Measurements from ENCODE around the gene PLEKHA7.
"Not testable (repeated sequence)": the region's sequence is repeated elsewhere in the genome, so short reads cannot be mapped to it uniquely, and the experiment has no call there.

PLEKHA7 gene

DNA sequence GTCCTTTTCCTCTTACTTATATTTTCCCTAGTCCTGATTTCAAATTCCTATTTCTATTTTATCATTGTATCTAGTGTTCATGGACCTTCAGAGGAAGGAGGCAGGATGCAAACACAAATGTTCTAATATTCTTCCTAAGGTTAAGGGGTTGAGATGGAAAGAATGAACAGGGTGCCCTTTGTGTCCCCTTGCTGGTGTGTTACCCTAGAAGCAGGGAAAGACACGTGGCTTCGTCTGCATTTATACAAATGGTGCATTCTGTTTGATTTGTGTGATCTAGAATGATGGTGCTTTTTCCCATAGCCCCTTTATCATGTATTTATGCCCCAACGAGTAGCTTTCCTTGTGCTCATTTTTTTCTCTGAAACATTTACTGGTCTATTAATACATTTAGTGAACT lies 76.2 kb downstream of the PLEKHA7 start:
- DNase-seq (ENCODE audit: low spot score) = no peak

DNA sequence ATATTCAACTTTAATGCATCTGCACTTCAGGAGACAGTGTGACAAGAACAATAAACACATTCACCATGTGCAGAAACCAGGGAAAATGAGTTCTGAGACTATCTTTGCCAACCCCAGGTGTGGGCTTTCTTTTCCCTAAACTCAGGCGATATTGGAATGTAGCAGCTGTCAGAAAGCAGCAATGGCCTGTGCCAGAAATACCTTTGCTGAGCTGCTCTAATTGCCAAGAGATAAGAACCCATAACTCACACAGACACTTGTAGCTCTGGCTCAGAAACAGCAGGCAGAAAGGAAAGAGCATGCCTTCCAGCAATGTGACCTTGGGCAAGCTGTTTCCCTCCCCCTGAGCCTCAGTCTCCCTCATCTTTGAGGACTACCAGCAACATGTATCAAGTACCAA lies 77.6 kb downstream of the PLEKHA7 start:
- DNase-seq (ENCODE audit: low spot score) = no peak

DNA sequence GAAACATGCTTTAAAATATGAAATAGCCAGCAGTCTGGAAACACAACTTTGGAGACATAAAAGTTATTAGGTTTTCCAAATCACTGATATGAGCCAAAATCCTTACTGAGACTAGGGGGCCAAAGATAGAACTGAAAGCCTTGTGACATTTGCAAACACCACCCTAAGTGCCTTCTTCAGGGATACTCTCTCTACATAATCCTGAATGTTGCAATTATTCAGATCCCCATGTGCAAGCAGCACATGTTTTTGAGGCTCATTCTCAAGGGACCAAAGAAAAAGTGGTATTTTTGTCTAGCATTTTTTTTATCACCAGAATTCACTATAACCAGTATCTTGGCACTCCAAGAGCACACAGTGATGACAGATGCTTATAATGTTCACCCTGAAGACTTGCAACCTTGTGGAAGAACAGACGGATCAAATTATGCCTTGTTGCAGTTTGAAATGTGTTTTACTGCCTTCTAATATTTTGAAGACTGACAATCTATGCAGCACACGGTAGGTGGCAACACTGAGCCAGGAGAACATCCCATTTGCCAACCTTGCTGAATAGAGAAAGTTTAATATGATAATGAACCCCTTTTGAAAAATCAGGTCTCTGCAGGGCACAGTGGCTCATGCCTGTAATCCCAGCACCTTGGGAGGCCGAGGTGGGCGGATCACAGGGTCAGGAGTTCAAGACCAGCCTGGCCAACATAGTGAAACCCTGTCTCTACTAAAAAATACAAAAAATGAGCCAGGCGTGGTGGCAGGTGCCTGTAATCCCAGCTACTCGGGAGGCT lies 78.5 kb downstream of the PLEKHA7 start:
- DNase-seq (ENCODE audit: low spot score) = peak; percentile 37

DNA sequence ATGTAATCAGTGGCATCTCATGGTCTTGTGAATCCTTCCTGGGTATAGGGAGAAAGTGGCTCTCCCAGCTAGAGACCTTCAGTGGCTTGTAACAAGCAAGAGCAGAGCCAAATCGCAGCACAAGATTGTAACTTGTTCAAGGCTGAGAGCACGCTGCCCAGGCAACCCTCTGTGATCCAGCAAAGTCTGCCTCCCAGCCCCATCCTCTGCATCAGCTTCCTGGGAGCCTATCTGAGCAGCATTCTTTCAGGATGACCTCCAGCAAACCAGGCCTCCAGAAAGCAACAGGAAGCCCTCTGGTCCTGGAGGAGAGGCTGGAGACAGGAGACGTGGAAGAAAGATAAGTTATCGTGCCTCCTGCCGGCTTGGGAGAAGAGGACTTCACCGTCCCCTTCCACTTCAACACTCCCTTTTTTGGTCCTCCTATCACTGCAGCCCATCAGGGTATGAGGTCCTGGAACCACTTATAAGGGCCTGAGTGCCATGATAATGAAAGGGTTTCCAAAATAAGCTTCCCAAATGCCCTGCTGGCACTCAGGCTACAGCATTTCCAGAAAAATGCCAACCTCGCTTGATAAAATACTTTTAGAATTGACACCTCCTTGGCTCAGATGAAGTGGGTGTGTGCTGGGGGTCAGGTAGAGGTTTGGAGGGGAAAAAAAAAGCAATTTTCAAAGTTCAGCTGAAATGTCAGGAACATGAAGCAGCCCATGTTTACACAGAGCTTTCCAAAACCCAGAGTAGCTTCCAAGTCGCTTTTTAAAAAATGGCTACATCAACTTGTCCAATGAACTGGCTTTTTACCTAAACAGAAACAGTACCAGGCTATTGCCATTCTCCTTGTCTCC lies 80.2 kb downstream of the PLEKHA7 start:
- DNase-seq (ENCODE audit: low spot score) = no peak

DNA sequence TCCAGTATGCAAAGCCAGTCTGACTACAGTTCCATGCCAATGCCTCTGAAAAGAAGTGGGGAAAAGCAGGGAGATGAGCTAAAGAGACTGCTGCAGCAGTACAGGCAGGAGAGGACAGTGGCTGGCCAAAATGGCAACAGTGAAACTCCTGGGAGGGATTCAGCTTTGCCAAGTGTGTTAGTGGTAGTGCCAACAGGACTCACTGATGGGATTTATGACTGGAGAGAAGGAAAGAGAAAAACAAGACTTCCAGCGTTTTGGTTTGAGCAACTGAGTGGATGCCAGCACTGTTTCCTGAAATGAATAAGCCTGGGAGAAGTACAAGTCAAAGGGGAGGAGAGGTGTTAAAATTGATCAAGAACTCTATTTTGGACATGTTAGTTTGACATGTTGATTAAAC lies 80.9 kb downstream of the PLEKHA7 start:
- DNase-seq (ENCODE audit: low spot score) = no peak

DNA sequence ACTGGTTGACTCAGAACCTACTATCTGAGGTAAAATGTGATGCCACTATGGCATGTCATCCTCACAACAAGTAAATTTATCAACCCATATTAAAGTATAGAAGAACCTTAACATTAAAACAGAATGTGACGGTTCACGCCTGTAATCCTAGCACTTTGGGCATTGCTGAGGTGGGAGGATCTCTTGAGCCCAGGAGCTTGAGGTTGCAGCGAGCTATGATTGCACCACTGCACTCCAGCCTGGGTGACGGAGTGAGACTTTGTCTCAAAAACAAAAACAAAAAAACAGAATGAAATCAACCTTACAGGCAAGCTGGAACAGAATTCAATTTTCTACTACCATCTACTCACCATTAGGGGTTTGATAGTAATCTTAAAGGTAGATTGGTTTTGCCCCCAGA lies 86.2 kb downstream of the PLEKHA7 start:
- no peak for DNase-seq (ENCODE audit: low spot score)

DNA sequence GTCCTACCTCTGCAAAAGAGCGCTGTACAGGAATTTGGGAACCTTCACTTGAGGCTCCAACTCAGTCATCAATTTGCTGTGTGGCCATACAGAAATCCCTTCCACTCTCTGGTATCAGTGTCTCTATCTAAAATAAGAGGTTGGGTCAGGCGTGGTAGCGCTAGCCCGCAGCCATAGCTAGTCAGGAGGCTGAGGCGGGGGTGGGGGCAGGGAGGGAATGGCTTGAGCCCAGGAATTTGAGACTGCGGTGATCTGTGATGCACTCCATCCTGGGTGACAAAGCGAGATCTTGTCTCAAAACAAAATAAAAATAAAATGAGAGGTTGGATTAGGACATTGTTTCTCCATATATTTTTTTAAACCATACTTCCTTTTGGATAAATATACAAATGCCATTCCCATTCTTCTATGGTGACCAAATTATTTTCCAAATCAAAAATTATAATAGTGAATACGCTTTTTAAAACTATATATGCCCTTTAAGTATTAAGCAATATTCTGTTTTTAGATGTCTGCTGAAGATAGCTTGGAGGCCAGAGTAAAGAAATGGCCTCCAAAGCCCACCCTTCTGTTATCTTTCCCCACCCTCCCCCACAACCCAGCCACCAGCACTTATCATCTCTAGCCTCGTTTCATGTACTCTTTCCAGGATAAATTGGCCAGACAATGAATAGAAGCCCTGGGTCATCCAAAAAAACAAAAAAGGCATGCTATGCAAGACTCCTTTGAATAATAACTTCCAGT lies 87.2 kb downstream of the PLEKHA7 start:
- no peak for DNase-seq (ENCODE audit: low spot score)

DNA sequence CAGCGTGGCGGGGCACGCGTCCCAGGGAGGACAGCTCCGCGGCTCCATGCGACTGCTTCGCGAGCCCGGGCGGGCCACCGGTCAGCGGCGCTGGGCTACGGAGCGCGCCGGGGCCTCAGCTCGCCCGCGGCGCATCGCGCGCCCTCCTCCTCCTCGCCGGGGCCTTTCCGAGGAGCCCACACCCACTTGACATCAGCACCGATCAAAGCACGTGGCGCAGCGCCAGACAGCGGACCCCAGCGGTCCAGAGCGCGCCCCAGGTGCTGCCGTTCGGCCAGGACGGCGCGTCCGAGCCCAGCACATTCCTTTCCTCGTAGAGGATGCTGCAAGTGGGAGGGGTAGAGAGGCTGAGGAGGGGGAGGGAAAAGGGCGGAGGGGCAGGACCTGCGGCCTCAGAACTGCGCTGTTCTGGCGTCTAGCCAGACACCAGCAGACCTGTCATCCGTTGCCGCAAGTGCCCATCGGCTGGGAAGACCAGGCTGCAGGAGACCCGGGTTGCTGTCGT lies 88.6 kb downstream of the PLEKHA7 start:
- DNase-seq (ENCODE audit: low spot score) = no peak

DNA sequence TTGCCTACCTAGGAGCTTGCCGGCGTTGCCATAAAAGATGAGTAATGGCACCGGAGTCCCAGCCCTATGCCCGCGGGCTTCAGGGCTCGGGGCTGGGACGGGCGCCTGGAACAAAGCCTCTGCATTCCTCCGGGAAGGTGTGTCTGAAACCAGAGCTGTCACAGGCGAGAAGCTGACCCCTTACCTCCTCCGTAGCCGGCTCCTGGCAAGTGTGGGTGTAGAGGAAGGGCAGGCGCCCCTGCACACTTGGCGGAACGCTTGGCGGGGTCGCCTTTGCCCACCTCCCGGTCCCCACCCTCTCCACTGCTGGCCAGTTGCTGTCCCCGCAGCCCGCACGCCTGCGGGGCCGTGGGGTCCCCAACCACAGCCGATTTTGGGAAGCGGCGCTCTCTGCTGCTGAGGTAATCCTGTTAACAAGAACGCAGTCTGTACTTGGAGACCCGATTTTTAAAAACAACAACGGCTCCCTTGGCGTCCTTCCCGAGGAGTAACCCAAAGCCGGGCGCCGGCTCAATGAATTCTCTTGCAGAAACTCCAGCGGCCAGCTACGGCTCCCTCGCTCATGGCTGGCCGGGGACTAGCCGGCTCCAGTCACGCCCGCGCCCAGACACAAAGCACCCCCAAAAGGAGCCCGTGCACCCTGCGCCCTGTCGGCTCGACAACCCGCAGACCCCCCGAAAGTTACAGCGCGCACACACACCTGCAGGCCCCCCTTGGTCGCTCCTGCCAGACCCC lies 89.2 kb downstream of the PLEKHA7 start:
- DNase-seq (ENCODE audit: low spot score) = no peak

DNA sequence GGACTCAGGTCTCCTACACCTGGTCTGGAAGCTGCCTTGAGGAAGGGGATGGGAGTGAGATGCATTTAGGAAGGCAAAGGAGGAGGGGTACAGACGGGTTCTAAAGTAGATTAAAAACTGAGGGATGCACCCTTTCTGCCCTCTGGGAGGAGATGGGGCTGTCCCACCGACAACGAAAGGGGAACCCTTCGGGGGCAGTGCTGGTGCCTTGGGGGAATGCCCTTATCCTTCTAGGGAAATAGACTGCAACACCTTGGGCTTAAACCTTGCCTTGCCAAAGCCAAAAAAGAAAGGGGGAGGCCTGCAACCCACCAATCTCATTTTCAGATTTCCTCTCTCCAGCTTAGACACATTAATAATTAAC lies 89.8 kb downstream of the PLEKHA7 start:
- no peak for DNase-seq (ENCODE audit: low spot score)

DNA sequence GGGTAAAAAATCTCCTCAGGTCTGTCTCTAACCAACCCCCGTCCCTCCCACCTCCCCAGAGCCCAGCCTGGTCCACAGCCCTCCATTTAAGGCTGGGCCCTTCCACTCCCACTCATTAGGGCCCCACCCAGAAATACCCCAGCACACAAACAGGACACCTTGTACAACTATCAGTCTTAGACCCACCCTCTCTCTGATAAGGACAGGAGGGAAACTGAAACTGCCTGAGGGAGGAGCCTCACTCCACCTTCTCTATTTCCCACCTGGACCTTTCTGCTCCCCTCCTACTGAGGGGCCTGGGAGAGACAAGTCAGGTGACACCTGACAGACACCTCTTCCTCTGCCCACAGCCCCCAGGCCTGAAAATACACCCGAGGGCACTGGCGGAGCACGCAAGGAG lies 90.2 kb downstream of the PLEKHA7 start:
- no peak for DNase-seq (ENCODE audit: low spot score)

DNA sequence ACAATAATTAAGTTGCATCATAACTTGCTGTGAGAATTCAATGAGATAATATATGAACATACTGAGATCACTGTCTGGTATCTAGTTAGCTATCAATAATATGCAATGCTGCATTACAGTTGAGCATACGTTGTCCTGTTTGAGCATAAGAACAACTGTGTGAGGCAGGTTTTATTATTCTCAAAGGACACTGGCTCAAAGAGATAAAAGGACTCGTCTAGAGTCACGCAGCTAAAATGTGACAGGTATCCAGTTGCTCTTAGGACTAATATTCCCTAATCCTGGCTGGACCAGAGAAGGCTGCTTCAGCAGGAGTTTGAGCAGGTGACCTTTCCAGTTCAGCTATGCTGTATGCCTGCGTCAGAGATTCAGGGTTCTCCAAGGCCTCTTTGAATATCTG lies 92.5 kb downstream of the PLEKHA7 start:
- DNase-seq (ENCODE audit: low spot score) = no peak

DNA sequence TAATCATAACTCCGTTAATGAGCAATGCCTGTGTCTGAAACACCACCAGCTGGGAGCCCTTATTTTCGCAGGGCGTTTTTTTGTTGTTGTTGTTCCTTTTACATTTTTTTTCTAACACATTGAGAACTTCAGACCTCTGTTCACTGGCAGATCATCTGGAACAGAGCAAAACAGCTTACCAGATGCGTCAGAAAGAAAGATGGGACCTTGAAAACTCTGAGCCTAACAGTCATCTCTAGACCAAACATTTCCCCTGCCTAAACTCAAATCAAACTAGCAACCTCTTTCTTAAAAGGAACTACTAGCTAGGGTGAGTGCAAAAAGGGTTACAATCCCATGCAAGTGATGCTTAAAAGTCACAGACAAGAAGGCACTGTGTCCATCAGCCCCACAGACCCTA lies 93.2 kb downstream of the PLEKHA7 start:
- no peak for DNase-seq (ENCODE audit: low spot score)

DNA sequence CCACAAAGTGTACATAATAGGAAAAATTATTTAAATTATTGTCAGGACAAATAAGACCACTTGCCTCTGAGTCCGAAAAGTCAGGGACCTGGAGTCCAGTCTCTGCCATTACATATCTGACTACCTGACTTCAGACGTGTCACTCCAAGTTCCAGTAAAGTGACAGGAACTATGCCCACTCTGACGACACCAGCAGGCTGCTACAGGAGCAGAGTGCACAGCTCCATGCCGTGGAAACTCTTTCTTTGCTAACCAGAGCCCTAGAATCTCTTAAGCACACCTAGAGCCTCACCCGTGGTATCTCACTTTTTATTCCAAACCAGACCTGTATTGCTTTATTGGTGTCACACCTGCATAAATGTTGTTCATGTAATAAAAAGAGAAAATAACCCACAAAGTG lies 93.7 kb downstream of the PLEKHA7 start:
- DNase-seq (ENCODE audit: low spot score) = no peak

DNA sequence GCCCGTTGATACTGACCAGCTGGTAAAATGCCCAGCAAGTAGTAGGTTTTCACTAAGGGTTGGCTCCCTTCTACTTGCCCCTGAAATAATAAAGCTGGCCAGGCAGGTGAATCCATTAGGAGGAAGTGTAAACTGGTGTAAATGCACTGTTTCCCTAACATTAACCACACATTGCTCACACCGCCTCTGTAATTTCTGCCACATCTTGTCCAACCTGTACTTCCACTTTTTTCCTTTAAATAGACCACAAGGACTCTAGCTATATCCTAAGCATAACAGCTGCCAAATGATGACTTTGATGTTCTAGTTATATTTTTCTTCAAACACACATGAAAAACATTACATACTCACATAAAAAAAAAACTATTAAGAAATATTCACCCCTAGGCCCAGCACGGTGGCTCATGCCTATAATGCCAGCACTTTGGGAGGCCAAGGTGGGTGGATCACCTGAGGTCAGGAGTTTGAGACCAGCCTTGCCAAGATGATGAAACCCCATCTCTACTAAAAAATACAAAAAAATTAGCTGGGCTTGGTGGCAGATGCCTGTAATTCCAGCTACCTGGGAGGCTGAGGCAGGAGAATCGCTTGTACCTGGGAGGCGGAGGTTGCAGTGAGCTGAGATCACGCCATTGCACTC lies 95.6 kb downstream of the PLEKHA7 start:
- not testable (repeated sequence) for DNase-seq (ENCODE audit: low spot score)

DNA sequence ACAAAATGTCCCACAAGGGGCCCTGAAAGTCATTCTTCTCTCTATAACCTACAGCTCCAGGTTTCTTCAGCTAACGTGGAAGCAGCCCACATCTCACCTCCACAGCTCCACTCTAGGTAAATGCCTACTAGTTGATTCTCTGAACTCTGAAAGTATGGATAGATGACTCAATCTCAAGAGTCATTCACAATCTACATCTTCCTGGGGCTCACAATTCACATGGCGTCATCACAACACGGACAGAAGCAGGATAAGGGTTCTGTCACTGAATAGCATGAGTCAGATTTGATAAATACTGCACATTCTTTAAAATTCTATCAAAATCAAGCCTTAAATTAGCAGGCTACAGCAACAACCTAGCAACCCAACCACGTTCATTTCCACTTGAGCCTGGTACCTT lies 96.3 kb downstream of the PLEKHA7 start:
- DNase-seq (ENCODE audit: low spot score) = no peak

DNA sequence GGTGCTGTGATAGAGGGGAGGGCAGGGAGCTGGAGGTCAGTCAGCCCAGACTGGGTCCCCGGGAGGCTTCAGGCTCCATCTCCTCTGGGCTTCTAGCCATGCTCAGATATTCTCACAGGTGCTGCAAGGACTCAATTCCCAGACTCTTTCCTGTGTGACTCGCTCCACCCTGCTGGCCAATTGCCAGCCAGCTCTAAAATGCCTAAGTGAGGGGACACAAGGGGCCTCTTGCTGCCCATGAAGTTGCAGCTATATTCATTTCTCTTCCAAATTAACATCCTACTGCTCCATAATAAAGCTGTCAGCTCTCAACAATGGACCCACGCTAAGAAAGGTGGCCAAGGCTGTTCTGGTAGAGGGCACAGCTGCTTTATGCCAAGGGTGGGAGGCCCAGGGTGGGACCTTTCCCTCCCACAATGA lies 101.5 kb downstream of the PLEKHA7 start:
- no peak for DNase-seq (ENCODE audit: low spot score)

DNA sequence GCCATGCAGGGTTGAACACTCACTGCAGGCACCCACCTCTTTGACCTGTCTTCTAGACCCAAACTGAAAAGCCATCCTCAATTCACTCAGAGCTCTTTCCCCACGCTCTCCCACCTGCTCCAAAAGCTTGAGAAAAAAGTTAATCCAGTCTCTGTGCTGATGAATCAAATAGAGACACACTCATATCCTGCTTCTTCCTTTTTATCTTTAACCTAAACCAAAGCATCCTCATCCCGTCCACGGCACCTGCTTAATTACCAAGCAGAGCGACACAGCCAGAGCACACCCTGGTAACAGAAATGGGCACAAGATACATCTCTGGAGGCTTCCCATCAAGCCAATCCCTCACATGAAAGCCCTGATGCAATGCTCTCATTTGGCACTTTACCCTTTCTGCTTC lies 102.6 kb downstream of the PLEKHA7 start:
- DNase-seq (ENCODE audit: low spot score) = peak; percentile 32

DNA sequence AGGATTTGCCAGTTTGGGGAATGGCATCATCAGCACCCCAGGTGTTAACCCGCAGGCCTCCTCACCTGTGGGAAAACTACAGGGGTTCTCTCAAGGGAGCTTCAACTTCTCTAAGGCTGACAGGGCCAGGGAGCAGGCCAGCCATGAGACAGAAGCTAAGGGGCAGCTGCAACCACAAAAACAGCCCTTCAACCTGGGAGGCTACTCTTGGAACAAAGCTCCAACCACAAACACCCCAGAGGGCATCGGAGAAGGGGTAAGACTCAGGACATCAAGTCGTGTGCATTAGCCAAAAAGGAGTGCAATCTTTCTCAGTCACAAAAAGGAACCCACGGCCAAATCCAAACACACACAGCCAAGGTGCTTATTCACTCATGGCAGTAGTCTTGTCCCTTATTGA lies 103.0 kb downstream of the PLEKHA7 start:
- no peak for DNase-seq (ENCODE audit: low spot score)

DNA sequence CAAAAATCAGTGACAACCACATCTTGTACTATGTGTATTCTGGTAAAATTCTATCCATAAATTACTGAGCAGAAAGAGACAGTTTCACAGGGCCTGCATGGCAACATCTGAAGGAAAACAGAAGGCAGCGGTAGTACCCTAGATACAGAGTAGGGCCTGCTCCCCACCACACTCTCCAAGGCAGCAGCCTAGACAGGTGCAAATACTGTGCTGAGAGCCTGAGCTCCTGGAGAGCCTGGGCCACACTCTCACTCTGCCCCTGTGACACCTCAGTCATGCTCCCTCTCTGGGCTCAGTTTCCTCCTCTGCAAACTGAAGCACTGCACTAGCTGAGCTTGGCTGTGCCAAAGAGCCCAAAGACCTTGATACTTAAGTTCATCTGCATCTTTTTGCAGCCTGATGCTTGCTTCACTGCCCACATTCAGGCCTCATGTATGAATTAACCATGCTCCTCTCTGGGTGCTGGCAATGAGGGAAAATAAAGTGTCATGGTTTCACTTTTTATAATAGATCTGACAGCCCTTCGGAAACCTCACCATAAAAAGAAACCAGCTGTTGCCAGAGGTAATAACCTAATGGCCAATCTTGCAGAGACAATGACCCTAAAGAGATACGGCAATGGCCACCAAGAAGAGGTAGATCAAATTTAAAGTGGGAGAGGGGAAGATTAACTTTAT lies 104.7 kb downstream of the PLEKHA7 start:
- DNase-seq (ENCODE audit: low spot score) = peak; percentile 53

DNA sequence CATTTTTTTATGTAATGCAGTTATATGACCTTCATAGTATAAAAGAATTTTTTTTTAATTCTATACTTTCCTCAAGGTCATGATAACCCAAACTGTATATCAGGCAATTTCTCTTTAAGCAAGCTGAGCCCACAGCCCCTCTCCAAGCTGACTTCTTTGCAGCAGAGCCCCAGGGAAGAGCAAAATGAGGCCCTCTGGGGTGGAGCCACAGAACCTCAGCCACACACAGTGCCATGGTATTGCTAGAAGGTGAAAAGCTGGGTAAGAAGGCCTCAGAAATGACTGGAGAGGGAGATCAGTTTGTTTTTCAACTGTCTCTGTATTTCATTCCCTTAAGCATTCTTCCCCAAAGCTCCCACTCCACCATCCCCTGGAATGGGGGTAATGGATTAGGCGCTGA lies 108.8 kb downstream of the PLEKHA7 start:
- DNase-seq (ENCODE audit: low spot score) = no peak
